Limb (tissue), 2 donors: ENCODE measurements around the gene INPP5F.
"Not testable (repeated sequence)": the region's sequence is repeated elsewhere in the genome, so short reads cannot be mapped to it uniquely, and the experiment has no call there.

Experiments
- DNase-seq, 2 donors: peaks; one replicate each; pipeline ENCODE4 v3.0.0-alpha.2; 2016; ENCODE audit errors: extremely low spot score in 2 of 2

The INPP5F gene

DNA sequence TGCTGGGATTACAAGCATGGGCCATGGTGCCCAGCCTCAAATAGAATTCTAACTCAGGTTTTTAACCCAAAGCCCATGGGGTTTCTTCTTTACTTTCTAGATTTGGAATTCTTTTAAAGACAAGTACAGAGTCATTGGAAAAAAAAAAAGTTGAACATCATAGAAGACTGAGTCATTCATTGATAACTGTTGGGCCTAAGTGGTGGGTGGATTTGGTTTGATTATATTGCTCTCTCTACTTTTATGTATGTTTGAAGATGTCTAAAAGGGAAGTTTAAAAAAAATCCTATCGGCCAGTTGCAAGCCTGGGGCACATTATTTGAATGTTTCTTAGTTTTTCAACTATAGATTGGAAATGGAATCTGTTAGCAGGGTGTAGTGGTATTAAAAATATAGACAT is 49.7 kb downstream of the INPP5F start:
- DNase-seq: no peak

DNA sequence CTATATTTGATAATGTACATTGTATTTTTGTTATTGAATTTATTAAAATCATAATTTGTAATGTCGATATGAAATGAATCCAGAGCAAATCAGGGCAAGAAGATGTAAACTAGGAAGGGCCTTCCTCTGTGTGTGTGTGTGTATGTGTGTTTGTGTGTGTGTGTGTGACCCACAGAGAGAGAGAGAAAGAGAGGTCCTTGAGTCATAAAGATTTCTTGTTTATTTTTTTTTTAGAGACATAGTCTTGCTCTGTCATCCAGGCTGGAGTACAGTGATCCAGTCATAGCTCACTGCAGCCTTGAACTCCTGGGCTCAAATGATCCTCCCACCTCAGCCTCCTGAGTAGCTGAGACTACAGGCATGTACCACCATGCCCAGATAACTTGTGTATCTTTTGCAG is 50.7 kb downstream of the INPP5F start:
- DNase-seq: no peak

DNA sequence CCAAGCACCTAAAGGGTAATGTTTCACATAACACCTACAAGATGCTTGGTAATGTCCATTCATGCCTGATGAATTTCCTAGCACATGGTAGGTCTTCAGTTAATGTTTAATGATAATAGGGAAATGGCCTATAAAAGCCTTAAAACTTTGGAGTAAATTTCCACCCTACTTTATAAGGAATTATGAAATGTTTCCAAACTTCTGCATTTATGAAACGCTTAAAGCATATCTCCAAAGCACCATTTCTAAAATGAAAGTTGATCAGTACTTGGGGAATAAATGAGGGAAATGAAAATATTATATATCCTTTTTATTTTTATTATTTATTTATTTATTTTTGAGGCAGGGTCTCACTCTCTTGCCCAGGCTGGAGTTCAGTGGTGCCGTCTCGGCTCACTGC is 51.8 kb downstream of the INPP5F start:
- no peak for DNase-seq

DNA sequence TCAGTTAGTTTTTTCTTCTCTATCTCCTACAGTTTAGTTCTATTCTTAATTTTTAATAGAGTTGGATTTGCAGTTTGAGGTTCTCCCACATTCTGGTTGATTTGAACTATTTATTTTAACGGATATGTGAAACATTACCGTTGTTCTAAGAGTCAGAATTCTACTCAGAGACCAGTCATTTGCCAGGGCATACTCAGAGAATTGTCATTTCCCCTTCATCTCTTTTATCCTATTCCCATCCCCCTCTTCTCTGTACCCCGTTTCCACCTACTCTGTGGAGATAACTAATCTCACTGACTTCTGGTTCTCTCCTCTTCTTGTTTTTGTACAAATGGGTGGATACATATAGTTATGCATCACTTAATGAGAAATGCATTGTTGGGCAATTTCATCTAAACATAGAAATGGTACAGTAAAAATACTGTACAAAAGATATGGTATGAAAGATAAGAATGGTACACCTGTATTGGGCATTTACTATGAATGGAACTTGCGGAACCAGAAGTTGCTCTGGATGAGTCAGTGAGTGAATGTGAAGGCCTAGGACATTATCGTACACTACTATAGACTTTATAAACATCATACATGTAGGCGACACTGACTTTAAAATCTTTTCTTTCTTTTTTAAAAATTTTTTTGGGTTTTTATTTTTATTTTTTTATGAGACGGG is 53.1 kb downstream of the INPP5F start:
- DNase-seq: no peak

DNA sequence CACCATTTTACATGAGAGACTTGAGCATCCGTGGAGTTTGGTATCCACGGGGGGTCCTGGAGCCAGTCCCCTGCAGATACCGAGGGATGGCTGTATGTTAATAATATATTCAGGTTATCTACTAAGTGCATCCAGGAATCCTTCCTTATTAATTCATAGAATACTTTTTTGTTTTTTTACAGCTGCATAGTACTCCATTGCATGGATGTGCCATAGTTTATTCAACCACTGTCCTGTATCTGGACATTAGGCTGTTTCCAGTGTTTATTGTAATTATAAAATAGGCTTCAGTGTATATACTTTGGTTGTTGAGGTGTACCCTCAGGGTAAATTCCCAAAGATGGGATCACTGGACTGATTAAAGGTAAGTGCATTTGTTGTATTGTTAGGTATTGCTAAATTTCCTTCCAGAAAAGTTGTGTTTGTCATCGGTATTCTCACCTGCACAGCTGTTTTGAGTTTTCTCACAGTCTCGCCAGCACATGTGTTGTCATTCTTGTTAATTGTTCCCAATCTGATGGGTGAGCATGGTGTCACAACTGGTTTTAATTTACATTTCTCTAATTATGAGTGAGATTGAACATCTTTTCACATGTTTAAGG is 55.1 kb downstream of the INPP5F start:
- no peak for DNase-seq

DNA sequence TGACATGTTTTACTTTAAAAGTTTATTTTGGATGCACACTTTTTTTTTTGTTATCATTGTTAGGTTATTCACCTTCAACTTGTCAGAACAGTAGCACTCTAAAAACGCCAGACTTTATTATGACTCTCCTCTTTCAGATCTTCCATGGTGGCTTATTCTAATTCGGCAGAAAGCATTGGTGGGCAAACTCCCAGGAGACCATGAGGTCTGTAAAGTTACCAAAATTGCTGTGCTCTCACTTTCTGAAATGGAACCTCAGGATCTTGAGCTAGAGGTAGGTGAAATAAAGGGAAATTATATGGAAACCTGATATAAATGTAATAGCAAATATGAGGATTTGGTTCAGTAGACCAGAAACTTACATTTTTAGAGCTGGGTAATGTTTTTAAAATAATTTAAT is 55.6 kb downstream of the INPP5F start:
- no peak for DNase-seq

DNA sequence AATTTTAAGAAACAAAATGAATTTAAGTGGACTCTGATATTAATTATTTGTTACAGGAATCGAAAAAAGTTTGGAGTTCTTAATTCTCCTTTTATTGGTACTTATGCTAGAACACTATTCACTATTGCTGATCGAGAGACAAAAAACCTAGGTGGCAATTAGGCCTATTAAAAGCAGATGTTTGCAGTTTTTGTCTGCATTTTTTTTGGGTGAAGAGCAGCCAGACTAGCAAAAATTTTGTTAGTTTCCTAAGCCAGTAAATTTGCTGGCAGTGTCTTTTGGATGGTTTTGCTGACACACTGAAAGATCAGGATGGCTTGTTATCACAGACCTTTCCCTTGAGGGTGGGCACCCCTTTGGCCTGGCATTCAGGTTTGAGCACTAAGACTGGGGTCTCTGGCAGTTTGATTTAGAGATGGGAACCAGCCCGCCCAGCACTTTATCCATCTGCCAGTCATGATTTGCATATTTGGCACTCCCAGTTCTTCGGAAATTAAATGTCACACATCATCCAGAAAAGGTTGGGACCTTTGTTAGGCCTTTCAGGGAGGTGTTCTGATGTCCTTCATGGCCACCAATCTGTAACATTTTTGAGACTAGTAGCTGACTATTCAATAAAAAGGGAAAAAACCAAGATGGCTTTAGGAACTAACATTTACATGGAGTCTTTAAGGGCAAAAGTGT is 57.3 kb downstream of the INPP5F start:
- DNase-seq: no peak

DNA sequence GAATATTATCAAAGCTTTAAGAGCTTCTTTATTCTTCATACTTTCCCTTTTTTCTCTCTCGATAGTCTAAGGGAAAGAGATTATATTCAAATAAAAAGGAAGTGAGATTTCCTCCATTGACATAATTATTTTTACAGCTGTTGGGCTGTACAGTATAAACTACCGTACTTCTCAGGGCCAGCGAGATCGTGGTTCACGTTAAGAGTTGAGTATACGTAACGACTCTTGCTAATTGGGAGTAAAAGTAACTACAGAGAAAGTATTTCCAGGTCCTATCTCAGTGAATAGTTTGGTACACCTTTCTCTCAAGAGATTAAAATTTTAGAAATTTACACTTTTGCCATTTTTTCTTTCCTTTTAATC is 57.8 kb downstream of the INPP5F start:
- no peak for DNase-seq

DNA sequence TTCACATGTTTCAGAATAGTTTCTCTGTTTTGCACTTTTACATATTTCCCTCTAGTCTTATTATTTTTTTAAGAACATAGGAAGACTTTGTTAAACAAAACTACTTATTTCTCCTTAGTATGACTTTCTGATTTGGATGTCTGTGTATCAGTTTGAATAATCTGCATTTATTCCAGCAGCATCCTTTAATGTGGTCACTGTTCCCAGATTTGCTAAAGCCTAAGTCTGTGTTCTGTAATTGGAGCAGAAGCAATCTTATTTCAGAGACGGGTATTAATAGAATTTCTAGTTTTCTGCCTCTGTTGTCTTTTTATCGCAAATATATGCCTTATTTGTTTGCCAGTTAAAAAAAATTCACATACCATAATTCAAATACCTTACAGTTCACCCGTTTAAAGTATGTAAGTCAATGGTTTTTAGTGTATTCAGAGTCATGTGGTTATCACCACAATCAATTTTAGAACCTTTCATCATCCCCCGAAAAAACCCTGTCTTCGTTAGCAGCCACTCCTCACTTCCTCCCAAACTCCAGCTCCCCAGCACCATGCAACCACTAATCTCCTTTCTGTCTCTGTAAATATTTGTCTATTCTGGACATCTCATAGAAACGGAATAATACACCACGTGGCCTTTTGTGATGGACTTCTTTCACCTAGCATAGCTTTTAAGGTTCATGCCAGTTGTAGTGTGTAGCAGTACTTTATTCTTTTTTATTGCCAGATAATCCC is 58.7 kb downstream of the INPP5F start:
- DNase-seq: no peak

DNA sequence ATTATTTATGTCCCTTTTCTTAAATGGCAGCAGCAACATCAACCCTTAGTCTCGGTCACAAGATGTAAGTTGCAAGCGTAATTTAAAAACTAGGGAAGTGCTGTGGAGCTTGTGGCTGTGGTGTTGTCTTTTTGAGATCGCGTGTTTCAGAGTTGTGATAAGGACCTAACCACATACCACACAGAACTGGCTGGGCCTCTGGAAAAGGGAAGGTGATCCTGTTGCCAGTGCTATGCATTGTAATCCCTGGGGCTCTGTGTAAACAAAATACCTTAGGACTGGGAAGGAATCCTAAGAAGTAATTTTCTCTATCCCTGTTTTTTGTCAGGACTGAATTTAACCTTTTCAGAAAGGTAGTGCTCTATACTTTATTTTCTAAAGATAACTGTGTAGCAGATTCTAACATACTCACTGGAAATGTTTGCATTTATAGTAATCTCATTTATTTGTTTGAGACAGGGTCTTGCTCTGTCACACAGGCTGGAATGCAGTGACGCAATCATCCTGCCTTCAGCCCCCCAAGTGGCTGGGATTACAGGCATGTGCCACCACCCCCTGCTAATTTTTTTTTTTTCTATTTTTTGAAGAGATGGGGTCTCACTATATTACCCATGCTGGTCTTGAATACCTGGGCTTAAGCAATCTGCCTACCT is 60.4 kb downstream of the INPP5F start:
- DNase-seq: no peak

DNA sequence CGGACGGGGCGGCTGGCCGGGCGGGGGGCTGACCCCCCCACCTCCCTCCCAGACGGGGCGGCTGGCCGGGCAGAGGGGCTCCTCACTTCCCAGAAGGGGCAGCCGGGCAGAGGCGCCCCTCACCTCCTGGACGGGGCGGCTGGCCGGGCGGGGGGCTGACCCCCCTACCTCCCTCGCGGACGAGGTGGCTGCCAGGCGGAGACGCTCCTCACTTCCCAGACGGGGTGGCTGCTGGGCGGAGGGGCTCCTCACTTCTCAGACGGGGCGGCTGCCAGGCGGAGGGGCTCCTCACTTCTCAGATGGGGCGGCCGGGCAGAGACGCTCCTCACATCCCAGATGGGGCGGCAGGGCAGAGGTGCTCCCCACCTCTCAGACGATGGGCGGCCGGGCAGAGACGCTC is 69.3 kb downstream of the INPP5F start:
- not testable (repeated sequence) for DNase-seq

DNA sequence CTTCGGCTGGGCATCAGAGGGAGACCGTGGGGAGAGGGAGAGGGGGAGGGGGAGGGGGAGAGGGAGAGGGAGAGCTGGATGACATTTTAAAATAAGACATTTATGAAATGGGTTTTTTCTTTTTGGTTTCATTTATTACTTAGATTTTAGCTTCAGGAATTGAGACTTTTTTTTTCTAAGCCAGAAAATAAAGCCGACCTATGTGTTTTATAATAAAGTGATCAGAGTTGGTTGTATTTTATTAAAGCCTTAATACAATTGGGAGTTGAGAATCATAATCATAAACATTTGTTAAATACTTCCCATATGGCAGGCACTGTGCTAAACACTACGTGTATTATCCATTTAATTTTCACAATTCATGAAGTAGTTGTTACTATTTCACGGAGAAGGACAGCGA is 70.2 kb downstream of the INPP5F start:
- no peak for DNase-seq

DNA sequence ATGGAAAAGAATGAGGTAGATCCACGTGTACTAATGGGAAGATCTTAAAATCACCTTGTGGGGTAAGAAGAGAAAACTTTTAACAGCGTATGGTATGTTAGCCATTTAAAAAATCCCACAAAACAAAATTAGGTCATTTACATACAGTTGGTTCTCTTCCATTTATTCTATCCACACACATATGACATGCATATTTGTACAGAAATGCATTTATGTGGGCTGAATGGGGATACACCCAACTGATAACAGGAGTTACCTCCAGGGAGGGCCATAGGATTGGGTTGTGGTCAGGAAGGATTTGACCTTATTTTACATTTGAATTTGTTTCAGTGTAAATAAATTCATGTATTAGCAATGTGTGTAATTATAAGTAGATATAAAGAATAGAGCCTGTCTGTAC is 75.3 kb downstream of the INPP5F start:
- DNase-seq: no peak

DNA sequence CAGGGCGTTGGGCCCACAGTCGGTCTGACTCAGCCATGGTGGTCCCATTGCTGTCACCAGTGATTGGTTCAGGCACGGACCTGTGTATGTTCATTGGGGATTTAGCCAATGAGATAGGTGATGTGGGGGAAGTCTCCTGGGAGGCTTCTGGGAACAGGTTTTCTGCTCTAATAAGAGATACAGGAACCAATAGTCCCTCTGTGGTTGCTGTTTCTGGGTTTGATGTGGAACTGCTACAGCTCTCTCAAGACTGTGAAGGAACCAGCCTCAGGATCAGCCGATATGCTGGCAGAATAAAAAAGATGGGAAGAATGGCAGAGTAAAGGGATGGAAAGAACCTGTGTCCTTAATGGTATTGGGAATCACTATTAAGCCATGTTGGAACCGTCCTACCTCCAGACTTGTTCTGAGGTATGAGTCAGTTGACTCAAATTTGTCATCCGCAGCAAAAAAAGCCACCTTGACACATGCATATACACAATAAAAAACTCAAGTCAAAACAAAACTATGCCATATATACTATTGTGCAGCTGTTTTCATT is 76.2 kb downstream of the INPP5F start:
- DNase-seq: no peak

DNA sequence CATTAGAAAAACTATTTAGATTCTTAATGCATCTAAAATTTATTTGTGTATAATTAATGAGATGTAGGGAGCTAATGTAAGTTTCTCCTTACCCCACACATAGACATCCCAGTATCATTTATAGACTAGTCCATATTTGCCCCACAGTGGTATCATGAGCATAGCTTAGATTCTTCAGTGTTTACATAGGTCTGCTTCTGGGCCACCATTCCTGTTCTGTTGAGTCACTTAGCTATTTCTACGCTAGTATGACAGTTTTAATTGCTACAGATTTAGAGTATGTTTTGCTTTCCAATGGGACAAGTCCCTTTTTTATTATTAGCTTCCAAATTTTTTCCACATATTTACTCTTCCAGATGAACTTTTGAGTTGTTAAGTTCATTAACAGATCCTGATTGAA is 77.4 kb downstream of the INPP5F start:
- DNase-seq: no peak

DNA sequence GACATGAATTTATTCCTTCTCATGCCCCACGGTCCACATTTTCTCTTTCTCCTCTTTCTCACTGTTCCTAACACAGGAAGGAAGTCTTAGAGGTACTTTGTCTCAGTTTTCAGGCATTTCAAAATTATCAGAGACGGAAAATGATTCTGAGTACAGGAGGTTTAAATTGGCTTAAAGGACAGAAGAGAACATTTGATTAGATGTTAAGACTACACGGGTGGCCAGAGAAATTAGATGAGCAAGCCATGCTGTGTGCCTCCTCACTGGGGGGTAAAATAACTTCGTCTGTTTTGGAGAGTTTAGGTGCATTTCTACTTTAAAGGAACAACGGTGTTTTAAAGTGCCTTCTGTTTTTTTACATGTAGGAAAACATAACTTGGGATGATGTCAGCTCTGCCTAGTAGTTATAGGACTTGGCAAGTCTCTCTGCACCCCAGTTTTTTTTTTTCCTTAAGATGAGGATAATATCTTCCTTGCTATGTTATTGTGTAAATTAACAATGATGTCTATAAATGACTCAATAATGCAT is 79.9 kb downstream of the INPP5F start:
- no peak for DNase-seq

DNA sequence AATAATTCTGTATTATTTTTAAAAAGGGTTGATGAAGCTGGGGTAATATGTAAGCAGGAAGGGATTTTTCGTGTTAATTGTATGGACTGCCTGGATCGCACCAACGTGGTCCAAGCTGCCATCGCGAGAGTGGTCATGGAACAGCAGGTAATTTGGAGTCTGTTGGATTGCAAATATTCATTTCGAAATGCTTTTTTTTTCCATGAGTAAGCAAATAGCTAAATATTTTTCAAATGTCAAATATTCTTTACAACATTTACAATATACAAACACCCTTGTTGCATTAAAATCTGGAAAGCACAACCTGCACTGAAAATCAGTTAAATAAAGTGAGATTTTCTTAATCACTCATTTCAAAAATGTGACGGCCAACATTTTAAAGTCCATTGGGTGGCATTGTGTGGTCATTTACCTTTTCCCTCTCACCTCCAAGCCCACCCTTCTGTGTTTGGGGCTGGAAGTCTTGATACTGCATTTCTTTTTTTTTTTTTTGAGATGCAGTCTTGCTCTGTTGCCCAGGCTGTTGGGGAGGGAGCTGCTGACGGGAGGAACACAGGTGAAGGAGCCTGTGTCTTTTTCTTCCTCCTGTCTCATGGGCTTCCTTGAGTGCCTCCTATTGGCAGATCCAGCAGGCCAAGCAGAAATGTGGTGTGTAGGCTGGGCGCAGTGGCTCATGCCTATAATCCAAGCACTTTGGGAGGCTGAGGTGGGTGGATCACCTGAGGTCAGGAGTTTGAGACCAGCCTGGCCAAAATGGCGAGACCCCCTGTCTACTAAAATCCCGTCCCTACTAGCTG is 80.7 kb downstream of the INPP5F start:
- DNase-seq: no peak

DNA sequence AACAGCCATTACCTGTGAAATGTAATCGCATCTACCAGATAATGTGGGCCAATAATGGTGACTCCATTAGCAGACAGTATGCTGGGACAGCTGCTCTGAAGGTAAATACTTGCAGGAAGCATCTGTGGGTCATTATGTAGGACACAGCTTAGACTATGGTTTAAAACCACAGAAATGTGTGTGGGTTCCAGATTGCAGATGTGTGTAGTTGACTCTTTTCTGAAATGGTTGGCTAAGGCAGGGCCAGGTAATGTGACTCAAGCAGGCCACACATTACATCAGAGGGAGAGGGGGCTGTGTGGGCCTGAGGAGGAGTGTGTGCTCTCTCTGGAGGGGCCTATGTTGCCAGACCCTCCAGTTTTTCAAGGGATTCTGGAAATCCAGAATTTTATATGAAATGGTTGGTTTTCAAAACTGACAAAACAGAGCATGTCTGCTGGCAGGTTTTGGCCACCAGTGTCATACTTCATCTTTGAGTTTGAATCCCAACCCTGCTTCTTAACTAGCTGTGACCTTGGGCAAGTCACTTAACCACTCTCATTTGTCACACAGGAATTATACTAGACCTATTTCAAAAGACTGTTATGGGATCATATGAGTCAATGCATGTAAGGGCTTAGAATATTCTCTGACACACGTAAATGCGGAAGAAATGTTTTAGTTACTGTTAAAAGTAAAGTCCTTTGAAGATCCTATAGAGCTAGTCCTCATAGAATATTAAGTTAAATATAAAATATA is 82.3 kb downstream of the INPP5F start:
- no peak for DNase-seq

DNA sequence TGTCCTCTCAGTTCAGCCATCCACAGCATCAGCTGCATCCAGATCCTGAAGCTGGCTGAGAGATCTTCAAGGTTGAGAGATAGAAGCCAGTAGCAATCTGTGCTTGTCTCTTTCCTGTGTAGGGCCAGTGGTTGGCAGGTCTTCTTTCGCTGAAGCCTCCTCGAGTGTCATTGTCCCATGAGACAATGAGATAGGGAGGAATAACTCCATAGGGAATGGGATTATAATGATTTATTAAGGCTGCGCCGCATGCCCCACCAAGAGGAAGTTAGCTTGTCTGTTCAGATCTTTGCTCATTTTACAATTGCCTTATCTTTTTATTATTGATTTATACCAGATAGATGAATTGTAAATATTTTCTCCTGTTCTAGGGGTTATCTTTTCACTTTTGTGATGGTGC is 85.3 kb downstream of the INPP5F start:
- DNase-seq: no peak

DNA sequence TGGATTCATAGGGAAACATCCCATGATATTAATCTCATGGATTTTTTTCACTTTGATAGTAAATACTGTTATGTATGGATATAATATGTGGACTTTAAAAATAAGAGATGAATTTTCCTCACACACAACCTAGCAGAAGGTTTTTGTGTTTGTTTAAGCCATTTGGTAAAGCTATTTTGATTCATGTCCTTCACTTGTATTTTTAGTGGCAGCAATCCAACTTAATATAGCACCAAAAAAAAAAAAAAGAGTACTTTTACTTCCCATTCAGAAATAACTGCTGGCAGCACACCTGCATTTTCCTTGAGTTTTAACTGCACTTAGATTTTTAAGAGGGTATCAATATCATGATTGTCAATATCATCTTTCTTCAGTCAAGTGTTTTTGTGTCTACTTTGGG is 86.8 kb downstream of the INPP5F start:
- no peak for DNase-seq
